Ascending aorta (tissue), 2 donors: Measurements from ENCODE around the gene RTL1. TPM values are rescaled to one million over a fixed set of nuclear protein-coding genes. Genes with fewer than 3 reads are reported as not detected.

Source experiments
- DNase-seq, 2 donors: peaks; one replicate each; pipeline ENCODE4 v3.0.0-alpha.2; 2019; ENCODE audit warnings: low spot score in 2 of 2
- H3K27ac ChIP-seq, 2 donors: fragments of 200-600 bp; sonication (generic); one replicate each; pipeline ENCODE4 v1.5.1; 2016 to 2017; ENCODE audit warnings: mild to moderate bottlenecking in 1 of 2
- H3K27me3 ChIP-seq: fragments of 200-600 bp; sonication (generic); one replicate; pipeline ENCODE4 v1.5.1; 2017
- H3K36me3 ChIP-seq, 2 donors: fragments of 200-600 bp; sonication (generic); one replicate each; pipeline ENCODE4 v1.5.1; 2016
- H3K4me1 ChIP-seq, 2 donors: fragments of 200-600 bp; sonication (generic); one replicate each; pipeline ENCODE4 v1.5.1; 2016 to 2017; ENCODE audit warnings: mild to moderate bottlenecking in 1 of 2
- H3K4me3 ChIP-seq, 2 donors: fragments of 200-600 bp; sonication (generic); one replicate each; pipeline ENCODE4 v1.5.1; 2016 to 2017; ENCODE audit warnings: mild to moderate bottlenecking in 1 of 2
- H3K9me3 ChIP-seq, 2 donors: fragments of 200-600 bp; sonication (generic); one replicate each; pipeline ENCODE4 v1.5.1; 2016
- CTCF ChIP-seq, 3 experiments: fragments of 200-600 bp in 2 of 3; fragments of 450-650 bp in 1 of 3; sonication (generic) in 2 of 3; IDR thresholded peaks; one replicate each; pipeline ENCODE4 v1.5.1; 2016 to 2019; ENCODE audit warnings: antibody characterized with exemption in 3 of 3, mild to moderate bottlenecking in 1 of 3, moderate library complexity in 1 of 3
- intact Hi-C: fragments of 100-400 bp; cut with DNase I; formaldehyde crosslinking; loops from one replicate; pipeline ENCODE4 v1.15.1; 2023
- total RNA-seq: library from RNA; depleted of rRNA; stranded (reverse); fragments of >200 nt; gene quantifications from one replicate; pipeline ENCODE4 v1.1.0, GENCODE V29; 2016

The RTL1 gene
- total RNA-seq, 1 donor from 2014 or later = not detected

GRCh38 chr14:100844846-100845245 is 58.7 kb downstream of the RTL1 start:
- Histone ChIP-seq H3K27me3 (no peaks in the 10 kb centered on the region), H3K4me1 (no peaks in the 10 kb centered on the region), H3K36me3 (no peaks in the 10 kb centered on the region), H3K9me3 (no peaks in the 10 kb centered on the region), H3K4me3 (no peak overlapping the region), H3K27ac (no peak overlapping the region)
- intact Hi-C loops = no loop called here
- DNase-seq = no peak
- TF ChIP-seq CTCF (IDR thresholded peaks at IDR 0.05) = no peak

GRCh38 chr14:100844421-100844820 is 59.1 kb downstream of the RTL1 start:
- TF ChIP-seq CTCF (IDR thresholded peaks at IDR 0.05) = no peak
- H3K27ac ChIP-seq = no peak overlapping the region

DNA sequence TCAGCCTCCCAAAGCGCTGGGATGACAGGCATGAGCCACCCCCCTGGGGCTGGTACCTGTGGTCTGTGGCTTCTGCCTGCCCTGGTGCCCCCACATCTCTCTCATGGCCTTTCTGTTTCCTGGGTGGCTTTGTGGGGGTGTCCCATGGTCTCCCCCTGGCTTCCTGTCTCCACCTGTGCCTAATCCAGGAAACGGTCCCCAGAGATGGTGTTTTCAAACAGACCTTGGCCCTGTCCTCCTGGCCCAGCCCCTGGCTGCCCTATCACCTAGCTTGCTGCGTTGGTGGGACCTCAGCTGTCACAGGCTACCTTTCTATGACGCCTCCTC is 59.5 kb downstream of the RTL1 start:
- H3K4me3 ChIP-seq = no peak overlapping the region
- TF ChIP-seq CTCF (IDR thresholded peaks at IDR 0.05) = no peak
- H3K9me3 ChIP-seq = no peaks in the 10 kb centered on the region
- no peaks in the 10 kb centered on the region for H3K36me3 ChIP-seq
- no peak for DNase-seq
- intact Hi-C loops = no loop called here
- no peak overlapping the region for H3K27ac ChIP-seq
- H3K4me1 ChIP-seq = no peaks in the 10 kb centered on the region
- no peaks in the 10 kb centered on the region for H3K27me3 ChIP-seq

More at GRCh38 chr14:100844421-100844820, 59.1 kb downstream of the RTL1 start:
- no peaks in the 10 kb centered on the region for H3K36me3 ChIP-seq
- intact Hi-C loops = no loop called here
- H3K27me3 ChIP-seq = no peaks in the 10 kb centered on the region
- DNase-seq = no peak
- H3K4me3 ChIP-seq = no peak overlapping the region
- no peaks in the 10 kb centered on the region for H3K9me3 ChIP-seq
- H3K4me1 ChIP-seq = no peaks in the 10 kb centered on the region

- no peak overlapping the region for H3K27ac ChIP-seq
- H3K36me3 ChIP-seq = no peaks in the 10 kb centered on the region
- H3K27me3 ChIP-seq = no peaks in the 10 kb centered on the region
- H3K4me1 ChIP-seq = no peaks in the 10 kb centered on the region
- no peak for DNase-seq
- no peak for TF ChIP-seq CTCF (IDR thresholded peaks at IDR 0.05)
- H3K9me3 ChIP-seq = no peaks in the 10 kb centered on the region
- intact Hi-C loops = no loop called here
- no peak overlapping the region for H3K4me3 ChIP-seq
These were observed 60.7 kb downstream of the RTL1 start for GRCh38 chr14:100842799-100843198.

DNA sequence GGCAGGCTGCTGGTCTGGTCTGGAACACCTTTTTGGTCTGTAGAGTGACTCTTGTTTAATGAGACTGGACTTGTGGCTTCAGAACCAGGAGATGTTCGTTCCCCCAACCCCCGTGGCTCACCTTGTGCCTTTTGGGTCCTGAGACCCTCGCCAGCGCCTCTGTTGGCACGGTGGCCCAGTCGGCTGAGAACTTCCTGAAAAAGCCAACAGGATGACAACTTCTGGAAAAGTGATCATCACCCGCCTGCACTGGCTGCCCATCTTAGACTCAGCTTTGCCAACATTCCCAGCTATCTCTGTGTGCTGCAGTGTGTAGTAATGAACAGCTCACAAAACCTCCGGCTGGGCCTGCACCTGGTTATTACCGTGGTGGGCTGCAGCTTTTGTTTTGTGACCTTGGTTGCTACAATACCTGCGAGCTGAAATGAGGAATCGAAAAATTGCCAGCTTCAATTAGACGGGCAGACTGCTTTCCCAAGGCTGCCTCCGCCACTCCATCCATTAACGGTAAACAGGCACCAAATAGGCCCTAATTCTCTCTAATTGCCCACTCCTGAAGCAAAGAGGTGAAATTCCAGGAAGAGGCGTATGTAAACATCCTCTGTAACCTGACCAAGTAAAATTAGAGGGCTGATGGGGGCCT is 61.6 kb downstream of the RTL1 start:
- Histone ChIP-seq H3K36me3 (no peaks in the 10 kb centered on the region), H3K4me3 (no peak overlapping the region), H3K27me3 (no peaks in the 10 kb centered on the region), H3K4me1 (no peaks in the 10 kb centered on the region), H3K9me3 (no peaks in the 10 kb centered on the region), H3K27ac (no peak overlapping the region)
- TF ChIP-seq CTCF (IDR thresholded peaks at IDR 0.05) = no peak
- intact Hi-C loops = no loop called here
- no peak for DNase-seq
